B cell (primary cell): ENCODE results near the gene PCDH9. TPM values are rescaled to one million over a fixed set of nuclear protein-coding genes. Genes with fewer than 3 reads are reported as not detected.

Experiments
- ATAC-seq: fragments of 200-7000 bp; cut with Tn5 transposase; one replicate; pipeline ENCODE4 v1.10.0; 2021; ENCODE audit warnings: low read depth, mild to moderate bottlenecking, moderate number of reproducible peaks, moderate library complexity
- CTCF ChIA-PET: fragments of 350-600 bp; sonication (Branson Sonifier 250); formaldehyde crosslinking; loops from one replicate; lab custom pipeline; 2021; ENCODE audit warnings: antibody characterized with exemption, inconsistent platforms; lab: Charles Lee
- POLR2A ChIA-PET: fragments of 350-600 bp; sonication (Branson Sonifier 250); formaldehyde crosslinking; loops from one replicate; lab custom pipeline; 2021; ENCODE audit warnings: antibody characterized with exemption; lab: Charles Lee
- DNase-seq: peaks from one replicate; pipeline ENCODE4 v3.0.0; 2013
- H2AFZ ChIP-seq: 2 replicates; pipeline ENCODE4 v1.6.1; 2012; ENCODE audit warnings: mild to moderate bottlenecking, low read depth, low read length; ENCODE audit not compliant: insufficient read depth, poor library complexity, severe bottlenecking
- H3K27ac ChIP-seq, 2 donors: 1 replicate in 1 of 2; 2 replicates in 1 of 2; pipeline ENCODE4 v1.5.1; 2012 to 2013; ENCODE audit warnings: low read length in 2 of 2, mild to moderate bottlenecking in 2 of 2, moderate library complexity in 1 of 2
- H3K27me3 ChIP-seq, 4 experiments: fragments of 200-600 bp in 1 of 4; sonication (generic) in 1 of 4; replicated peaks in 1 of 4; 1 replicate in 2 of 4; 2 replicates in 2 of 4; pipeline versions ENCODE4 v1.6.1 to v1.7.0; 2013 to 2016; ENCODE audit warnings: low read length in 3 of 4, mild to moderate bottlenecking in 2 of 4, mixed read lengths in 1 of 4, moderate library complexity in 1 of 4; ENCODE audit not compliant: insufficient read depth in 4 of 4, control insufficient read depth in 3 of 4; ENCODE audit errors: control extremely low read depth in 1 of 4
- H3K36me3 ChIP-seq, 2 experiments: replicated peaks in 1 of 2; 1 replicate in 1 of 2; 2 replicates in 1 of 2; pipeline versions ENCODE4 v1.6.1 to v1.7.1; 2013; ENCODE audit warnings: low read length in 1 of 2; ENCODE audit not compliant: insufficient read depth in 2 of 2, control insufficient read depth in 1 of 2; ENCODE audit errors: control extremely low read depth in 1 of 2, extremely low read depth in 1 of 2
- H3K4me1 ChIP-seq, 2 donors: fragments of 200-600 bp in 1 of 2; sonication (generic) in 1 of 2; 1 replicate in 1 of 2; 2 replicates in 1 of 2; pipeline versions ENCODE4 v1.5.1 to v1.6.1; 2013 to 2017; ENCODE audit warnings: low read length in 2 of 2; ENCODE audit not compliant: control insufficient read depth in 2 of 2, insufficient read depth in 2 of 2
- H3K4me2 ChIP-seq: replicated peaks from 2 replicates; pipeline ENCODE3; 2012; ENCODE audit warnings: mild to moderate bottlenecking, low read depth, low read length; ENCODE audit not compliant: poor library complexity, severe bottlenecking
- H3K4me3 ChIP-seq, 5 experiments: fragments of 200-600 bp in 1 of 5; sonication (generic) in 1 of 5; 1 replicate in 3 of 5; 2 replicates in 2 of 5; pipeline versions ENCODE4 v1.5.1 to v1.7.0; 2011 to 2016; ENCODE audit warnings: low read length in 4 of 5, mild to moderate bottlenecking in 4 of 5, low read depth in 2 of 5, control low read depth in 1 of 5, moderate library complexity in 1 of 5; ENCODE audit not compliant: insufficient read depth in 1 of 5; ENCODE audit errors: control extremely low read depth in 1 of 5, extremely low read depth in 1 of 5
- H3K79me2 ChIP-seq: fragments of 200-600 bp; sonication (generic); one replicate; pipeline ENCODE4 v1.6.0; 2016; ENCODE audit warnings: low read length; ENCODE audit not compliant: control insufficient read depth, insufficient read depth
- H3K9ac ChIP-seq: fragments of 200-600 bp; sonication (generic); 2 replicates; pipeline ENCODE4 v1.6.1; 2017; ENCODE audit warnings: mild to moderate bottlenecking, low read length, moderate library complexity
- H3K9me3 ChIP-seq, 3 donors: one replicate each; pipeline versions ENCODE4 v1.6.1 to v1.7.1; 2013; ENCODE audit warnings: low read length in 2 of 3; ENCODE audit not compliant: control insufficient read depth in 2 of 3, insufficient read depth in 1 of 3; ENCODE audit errors: control extremely low read depth in 1 of 3
- H4K20me1 ChIP-seq: 2 replicates; pipeline ENCODE4 v1.6.0; 2012; ENCODE audit warnings: mild to moderate bottlenecking, low read length; ENCODE audit not compliant: insufficient read depth, control insufficient read depth, poor library complexity, severe bottlenecking
- H3K27ac Mint-ChIP-seq: one replicate; pipeline ENCODE4 v1.8.0; 2021; ENCODE audit warnings: mixed read lengths
- H3K27me3 Mint-ChIP-seq: one replicate; pipeline ENCODE4 v1.8.0; 2021; ENCODE audit warnings: mixed read lengths
- H3K4me1 Mint-ChIP-seq: one replicate; pipeline ENCODE4 v1.8.0; 2021; ENCODE audit warnings: mixed read lengths
- H3K4me3 Mint-ChIP-seq: one replicate; pipeline ENCODE4 v1.8.0; 2021; ENCODE audit warnings: mixed read lengths
- H3K9me3 Mint-ChIP-seq: one replicate; pipeline ENCODE4 v1.8.0; 2022; ENCODE audit warnings: mixed read lengths; ENCODE audit not compliant: insufficient read depth
- CTCF ChIP-seq: fragments of 200-600 bp; IDR thresholded peaks from one replicate; pipeline ENCODE4 v1.8.0; 2022; ENCODE audit warnings: antibody characterized with exemption, mild to moderate bottlenecking
- EZH2 ChIP-seq: IDR thresholded peaks from 2 replicates; pipeline ENCODE4 v1.6.1; 2012; ENCODE audit warnings: borderline replicate concordance, low read depth, mild to moderate bottlenecking, moderate library complexity, low read length; ENCODE audit not compliant: insufficient read depth, poor library complexity, severe bottlenecking
- WGBS: methylation state at CpG from one replicate; pipeline ENCODE4 v1.1.5; 2013; ENCODE audit warnings: missing lambda C conversion rate; ENCODE audit not compliant: insufficient coverage; 5-methylcytosine and 5-hydroxymethylcytosine counted together
- intact Hi-C: fragments of 100-400 bp; cut with micrococcal nuclease; formaldehyde crosslinking; loops from one replicate; pipeline ENCODE4 v1.10.0; 2022
- polyA plus RNA-seq: library from polyadenylated mRNA; depleted of rRNA; stranded (reverse); fragments of >200 nt; gene quantifications from 2 replicates; pipeline ENCODE4 v1.2.3, GENCODE V29; 2012
- total RNA-seq, 2 donors: library from RNA; stranded (reverse); fragments of 120-200 nt in 1 of 2; gene quantifications; 1 replicate in 1 of 2; 2 replicates in 1 of 2; pipeline versions ENCODE4 v1.2.3 to v1.2.4, GENCODE V29; 2013 to 2022

Gene PCDH9
- total and polyA plus RNA-seq, 2 donors (not counting 1 experiment from before 2014, with no cell fraction given), result 13.1 to 21.8 TPM

DNA sequence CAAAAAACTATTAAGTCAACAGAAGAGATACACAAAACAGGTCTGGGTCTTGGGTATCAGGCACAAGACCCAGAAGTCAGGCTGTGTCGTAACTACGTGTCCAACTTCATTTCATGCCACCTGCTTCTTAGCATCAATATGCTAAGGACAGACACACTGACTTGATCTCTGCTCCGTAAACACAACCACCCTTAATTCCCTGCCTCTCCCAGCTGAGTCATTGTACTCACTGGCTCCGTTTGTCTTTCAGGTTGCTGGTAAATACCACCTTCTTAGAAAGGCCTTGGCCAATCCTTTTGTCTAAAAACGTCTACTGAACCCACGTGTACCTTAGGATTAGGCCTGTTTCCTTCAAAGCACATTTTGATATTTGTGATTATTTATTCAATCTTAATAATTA is 726.2 kb downstream of the PCDH9 start:
- Histone ChIP-seq H3K4me3 (no peak overlapping the region), H3K9me3 (no peaks in the 10 kb centered on the region), H3K27me3 (no peaks in the 10 kb centered on the region), H3K27ac (no peak overlapping the region), H3K9ac (no peak overlapping the region), H4K20me1 (no peaks in the 10 kb centered on the region), H2AFZ (no peak overlapping the region), H3K4me1 (no peaks in the 10 kb centered on the region), H3K4me2 (no peak overlapping the region), H3K36me3 (no peaks in the 10 kb centered on the region), H3K79me2 (no peaks in the 10 kb centered on the region)
- CTCF ChIA-PET, result no interaction called here
- no peak overlapping the region for H3K27ac Mint-ChIP-seq
- WGBS, result 90% methylated on average over 4 of the region's 6 CpGs
- H3K4me1 Mint-ChIP-seq, result no peaks in the 10 kb centered on the region
- no peak for ATAC-seq
- H3K4me3 Mint-ChIP-seq, result no peak overlapping the region
- intact Hi-C loops, result no loop called here
- H3K9me3 Mint-ChIP-seq, result no peaks in the 10 kb centered on the region
- no peak for DNase-seq
- POLR2A ChIA-PET, result no interaction called here
- no peak for TF ChIP-seq CTCF
- no peak for TF ChIP-seq EZH2
- H3K27me3 Mint-ChIP-seq, result no peaks in the 10 kb centered on the region

- H3K4me1 Mint-ChIP-seq, result no peaks in the 10 kb centered on the region
- Histone ChIP-seq H3K79me2 (no peaks in the 10 kb centered on the region), H3K27me3 (no peaks in the 10 kb centered on the region), H3K27ac (no peak overlapping the region), H3K4me2 (no peak overlapping the region), H3K4me1 (no peaks in the 10 kb centered on the region), H3K4me3 (no peak overlapping the region), H3K9ac (no peak overlapping the region), H3K9me3 (no peaks in the 10 kb centered on the region), H4K20me1 (no peaks in the 10 kb centered on the region), H3K36me3 (no peaks in the 10 kb centered on the region), H2AFZ (no peak overlapping the region)
- H3K4me3 Mint-ChIP-seq, result no peak overlapping the region
- ChIA-PET POLR2A (no interaction called here), CTCF (no interaction called here)
- TF ChIP-seq EZH2 (no peak), CTCF (no peak)
- no peak overlapping the region for H3K27ac Mint-ChIP-seq
- intact Hi-C loops, result no loop called here
- ATAC-seq, result no peak
- no peak for DNase-seq
- H3K27me3 Mint-ChIP-seq, result no peaks in the 10 kb centered on the region
- H3K9me3 Mint-ChIP-seq, result no peaks in the 10 kb centered on the region
These were observed 729.0 kb downstream of the PCDH9 start for GRCh38 chr13:66501181-66501580.
